H1 (cell line): ENCODE measurements around the gene PET117. TPM values are rescaled to one million over a fixed set of nuclear protein-coding genes. Genes with fewer than 3 reads are reported as not detected.
"Not testable (repeated sequence)": the region's sequence is repeated elsewhere in the genome, so short reads cannot be mapped to it uniquely, and the experiment has no call there.

Source experiments
- CTCF ChIA-PET: fragments of 300-600 bp; sonication (Branson Sonifier 250); formaldehyde crosslinking; loops from one replicate; lab custom pipeline; 2021; ENCODE audit not compliant: partially characterized antibody; lab: Charles Lee
- POLR2A ChIA-PET: fragments of 300-600 bp; sonication (Branson Sonifier 250); formaldehyde crosslinking; loops from one replicate; lab custom pipeline; 2021; ENCODE audit warnings: inconsistent platforms; ENCODE audit not compliant: partially characterized antibody; lab: Charles Lee
- DNase-seq, 2 experiments: peaks; one replicate each; pipeline versions ENCODE4 v3.0.0 to v3.0.0-alpha.2; 2010 to 2022; ENCODE audit warnings: low spot score in 2 of 2, low read depth in 1 of 2, mixed read lengths in 1 of 2
- FAIRE-seq: peaks from 2 replicates; lab custom pipeline; 2011; peaks lifted over from hg19 to GRCh38; lab: Jason Lieb, UNC
- H2AFZ ChIP-seq: 2 replicates; pipeline ENCODE4 v1.8.1; 2012; ENCODE audit warnings: low read length, inconsistent platforms
- H2AK5ac ChIP-seq: 2 replicates; pipeline ENCODE4 v1.6.1; 2013; ENCODE audit warnings: low read depth, low read length
- H2BK120ac ChIP-seq: replicated peaks from 2 replicates; pipeline ENCODE3; 2013; ENCODE audit warnings: low read depth, low read length, inconsistent platforms
- H2BK12ac ChIP-seq: 2 replicates; pipeline ENCODE4 v1.6.1; 2013; ENCODE audit warnings: low read depth, low read length
- H2BK15ac ChIP-seq: 2 replicates; pipeline ENCODE4 v1.6.1; 2013; ENCODE audit warnings: low read length
- H2BK20ac ChIP-seq: 2 replicates; pipeline ENCODE4 v1.6.1; 2013; ENCODE audit warnings: low read length
- H2BK5ac ChIP-seq: 2 replicates; pipeline ENCODE4 v1.6.1; 2013; ENCODE audit warnings: low read depth, low read length
- H3K14ac ChIP-seq: 2 replicates; pipeline ENCODE4 v1.6.1; 2013; ENCODE audit warnings: inconsistent platforms; ENCODE audit not compliant: insufficient read length
- H3K18ac ChIP-seq: 2 replicates; pipeline ENCODE4 v1.6.1; 2013; ENCODE audit warnings: low read length; ENCODE audit errors: extremely low read depth
- H3K23ac ChIP-seq: 2 replicates; pipeline ENCODE4 v1.6.1; 2013; ENCODE audit warnings: inconsistent platforms; ENCODE audit not compliant: insufficient read length
- H3K23me2 ChIP-seq: 2 replicates; pipeline ENCODE4 v1.6.1; 2013; ENCODE audit warnings: low read depth, low read length
- H3K27ac ChIP-seq: 2 replicates; pipeline ENCODE4 v1.6.1; 2011; ENCODE audit warnings: low read depth, low read length, inconsistent platforms
- H3K27me3 ChIP-seq, 4 experiments: replicated peaks in 1 of 4; 1 replicate in 1 of 4; 2 replicates in 3 of 4; pipeline versions ENCODE4 v1.6.1 to v1.8.1; 2011 to 2013; ENCODE audit warnings: low read length in 3 of 4, mild to moderate bottlenecking in 3 of 4, inconsistent platforms in 2 of 4, mixed read lengths in 2 of 4, moderate library complexity in 1 of 4; ENCODE audit not compliant: control insufficient read depth in 3 of 4, insufficient read depth in 3 of 4; ENCODE audit errors: extremely low read depth in 1 of 4
- H3K36me3 ChIP-seq, 4 experiments: 2 replicates each; pipeline versions ENCODE4 v1.6.1 to v1.8.1; 2011 to 2013; ENCODE audit warnings: mild to moderate bottlenecking in 4 of 4, low read length in 3 of 4, moderate library complexity in 2 of 4, control low read depth in 1 of 4, inconsistent platforms in 1 of 4; ENCODE audit not compliant: insufficient read depth in 4 of 4, control insufficient read depth in 2 of 4
- H3K4ac ChIP-seq: replicated peaks from 2 replicates; pipeline ENCODE3; 2013; ENCODE audit warnings: low read length, low read depth, mixed read lengths, inconsistent platforms; ENCODE audit not compliant: insufficient read length
- H3K4me1 ChIP-seq, 4 experiments: replicated peaks in 1 of 4; 1 replicate in 1 of 4; 2 replicates in 3 of 4; pipeline versions ENCODE4 v1.6.1 to v1.8.1; 2011 to 2013; ENCODE audit warnings: low read length in 3 of 4, inconsistent platforms in 2 of 4, mixed read lengths in 1 of 4; ENCODE audit not compliant: insufficient read depth in 4 of 4, control insufficient read depth in 3 of 4
- H3K4me2 ChIP-seq, 2 experiments: 2 replicates each; pipeline versions ENCODE4 v1.6.1 to v1.8.1; 2011 to 2013; ENCODE audit warnings: low read depth in 2 of 2, low read length in 2 of 2, control low read depth in 1 of 2, inconsistent platforms in 1 of 2, mild to moderate bottlenecking in 1 of 2; ENCODE audit not compliant: insufficient read depth in 1 of 2
- H3K4me3 ChIP-seq, 4 experiments: fragments of 200-600, 300-600 bp in 1 of 4; sonication (generic), shearing (Covaris generic), sonication (Bioruptor Twin) in 1 of 4; 2 replicates each; pipeline versions ENCODE4 v1.5.1 to v1.8.1; 2011 to 2016; ENCODE audit warnings: low read length in 4 of 4, low read depth in 3 of 4, control low read depth in 2 of 4, inconsistent platforms in 2 of 4, mild to moderate bottlenecking in 2 of 4, mixed read lengths in 1 of 4, moderate library complexity in 1 of 4; ENCODE audit not compliant: insufficient read depth in 2 of 4; ENCODE audit errors: extremely low read depth in 1 of 4
- H3K56ac ChIP-seq: replicated peaks from 2 replicates; pipeline ENCODE3; 2013; ENCODE audit warnings: low read depth, mild to moderate bottlenecking, mixed read lengths, low read length, inconsistent platforms; ENCODE audit not compliant: insufficient read length
- H3K79me1 ChIP-seq: 2 replicates; pipeline ENCODE4 v1.6.1; 2013; ENCODE audit warnings: low read depth, low read length, control low read depth
- H3K79me2 ChIP-seq, 2 experiments: 2 replicates each; pipeline versions ENCODE4 v1.6.1 to v1.8.1; 2012 to 2013; ENCODE audit warnings: low read length in 2 of 2, mild to moderate bottlenecking in 2 of 2, inconsistent platforms in 1 of 2; ENCODE audit not compliant: insufficient read depth in 2 of 2, control insufficient read depth in 1 of 2
- H3K9ac ChIP-seq, 4 experiments: replicated peaks in 1 of 4; 1 replicate in 1 of 4; 2 replicates in 3 of 4; pipeline versions ENCODE4 v1.6.1 to v1.8.1; 2011 to 2013; ENCODE audit warnings: low read depth in 3 of 4, low read length in 3 of 4, control low read depth in 2 of 4, mild to moderate bottlenecking in 2 of 4, moderate library complexity in 2 of 4, inconsistent platforms in 1 of 4; ENCODE audit errors: extremely low read depth in 1 of 4
- H3K9me3 ChIP-seq, 2 experiments: 2 replicates each; pipeline versions ENCODE4 v1.6.1 to v1.8.1; 2012 to 2013; ENCODE audit warnings: mild to moderate bottlenecking in 2 of 2, moderate library complexity in 2 of 2, control low read depth in 1 of 2, inconsistent platforms in 1 of 2, low read depth in 1 of 2, low read length in 1 of 2, mixed read lengths in 1 of 2; ENCODE audit not compliant: insufficient read depth in 2 of 2
- H4K20me1 ChIP-seq, 2 experiments: replicated peaks in 1 of 2; 2 replicates each; pipeline versions ENCODE3 to v1.8.1; 2011 to 2013; ENCODE audit warnings: inconsistent platforms in 2 of 2, low read length in 2 of 2, mild to moderate bottlenecking in 1 of 2; ENCODE audit not compliant: insufficient read depth in 2 of 2, control insufficient read depth in 1 of 2
- H4K5ac ChIP-seq: 2 replicates; pipeline ENCODE4 v1.6.1; 2013; ENCODE audit warnings: low read length, low read depth, mixed read lengths, inconsistent platforms; ENCODE audit not compliant: insufficient read length
- H4K8ac ChIP-seq: 2 replicates; pipeline ENCODE4 v1.8.0; 2013; ENCODE audit warnings: mild to moderate bottlenecking, moderate library complexity, low read length, inconsistent platforms; ENCODE audit not compliant: insufficient read depth; ENCODE audit errors: extremely low read depth
- H4K91ac ChIP-seq: replicated peaks from 2 replicates; pipeline ENCODE3; 2013; ENCODE audit warnings: low read length, mixed read lengths, inconsistent platforms; ENCODE audit not compliant: insufficient read length
- WGBS, 2 experiments: shearing (Covaris generic) in 1 of 2; methylation state at CpG; one replicate each; pipeline versions ENCODE4 v1.1.6 to v1.1.7; 2013 to 2015; ENCODE audit warnings: low lambda C conversion rate in 2 of 2, mixed read lengths in 2 of 2, inconsistent platforms in 1 of 2, low coverage in 1 of 2, missing lambda C conversion rate in 1 of 2; ENCODE audit not compliant: insufficient replicate concordance in 2 of 2, insufficient coverage in 1 of 2, insufficient read length in 1 of 2; ENCODE audit errors: extremely low coverage in 1 of 2, missing lambda C conversion rate in 1 of 2; 5-methylcytosine and 5-hydroxymethylcytosine counted together
- polyA plus RNA-seq, 7 experiments: library from polyadenylated mRNA; depleted of rRNA in 3 of 7; stranded (reverse) in 5 of 7; unstranded in 2 of 7; fragments of >200 nt in 5 of 7; fragments of 200-250 nt in 2 of 7; gene quantifications; 1 replicate in 5 of 7; 2 replicates in 1 of 7; 4 replicates in 1 of 7; pipeline versions ENCODE4 v1.2.1 to v1.2.3, GENCODE V29; 2011 to 2013; ENCODE audit warnings: missing spikeins in 2 of 7, mixed read lengths in 2 of 7
- total RNA-seq: library from RNA; stranded (reverse); fragmentation: NEBNext Ultra II Directional; extraction: Animal tissue kit (Norgen Biotek cat#: 25700); gene quantifications from 2 replicates; pipeline ENCODE4 v1.2.1, GENCODE V29; 2021

PET117 gene
- total and polyA plus RNA-seq, 2 of the 8 experiments (the other 6 are each of a cell fraction or from before 2014, with no cell fraction given), result 9.1 to 23.8 TPM

DNA sequence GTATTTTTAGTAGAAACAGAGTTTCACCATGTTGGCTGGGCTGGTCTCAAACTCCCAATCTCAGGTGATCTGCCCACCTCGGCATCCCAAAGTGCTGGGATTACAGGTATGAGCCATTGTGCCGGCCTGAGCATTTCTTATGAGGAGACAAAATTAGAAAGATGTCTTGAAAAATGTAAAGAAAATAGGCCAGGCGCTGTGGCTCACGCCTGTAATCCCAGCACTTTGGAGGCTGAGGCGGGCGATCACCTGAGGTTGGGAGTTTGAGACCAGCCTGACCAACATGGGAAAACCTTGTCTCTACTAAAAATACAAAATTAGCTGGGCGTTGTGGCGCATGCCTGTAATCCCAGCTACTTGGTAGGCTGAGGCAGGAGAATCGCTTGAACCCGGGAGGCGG lies 37.1 kb upstream of the PET117 start:
- H3K36me3 ChIP-seq, H3K4me2 ChIP-seq: not testable (repeated sequence)
- POLR2A ChIA-PET, result interaction anchor here (0.9 kb wide), 1 partner anchor 37 kb away, joined by 3 read pairs; the partner anchor contains the start of genes KAT14 and PET117

More for the DNA sequence above, 37.1 kb upstream of the PET117 start:
- H3K4ac ChIP-seq, H2AFZ ChIP-seq, H3K4me3 ChIP-seq, H4K8ac ChIP-seq, H2BK20ac ChIP-seq, H2AK5ac ChIP-seq, H3K56ac ChIP-seq, H4K91ac ChIP-seq, H3K18ac ChIP-seq, CTCF ChIA-PET, H3K14ac ChIP-seq, H3K27me3 ChIP-seq, H3K23ac ChIP-seq, H3K23me2 ChIP-seq, H3K27ac ChIP-seq, H3K9ac ChIP-seq, H3K79me2 ChIP-seq, FAIRE-seq, H4K5ac ChIP-seq, H3K79me1 ChIP-seq, H2BK15ac ChIP-seq, H3K9me3 ChIP-seq, H2BK120ac ChIP-seq, H4K20me1 ChIP-seq, H2BK5ac ChIP-seq, H2BK12ac ChIP-seq, H3K4me1 ChIP-seq: not testable (repeated sequence)
- DNase-seq, result peak in 1 of 2 experiments; percentile 32
- WGBS, 2 experiments, result 94% methylated on average over 11 of the region's 11 CpGs; no CpG with 5 or more reads in 1 of the 2 experiments
